Thymus (tissue), 14 donors: ENCODE measurements around the gene DAZ4. TPM values are rescaled to one million over a fixed set of nuclear protein-coding genes. Genes with fewer than 3 reads are reported as not detected.
"Not testable (repeated sequence)": the region's sequence is repeated elsewhere in the genome, so short reads cannot be mapped to it uniquely, and the experiment has no call there.

Experiments used
- DNase-seq, 9 donors: peaks; one replicate each; pipeline ENCODE4 v3.0.0-alpha.2; 2013; ENCODE audit warnings: low spot score in 9 of 9, low read depth in 6 of 9, missing footprints in 1 of 9
- H3K27ac ChIP-seq, 2 donors: one replicate each; pipeline ENCODE4 v1.5.1; 2013; ENCODE audit warnings: control low read depth in 1 of 2, low read depth in 1 of 2, low read length in 1 of 2, mild to moderate bottlenecking in 1 of 2, moderate library complexity in 1 of 2
- H3K27me3 ChIP-seq, 2 donors: one replicate each; pipeline ENCODE4 v1.5.1; 2013; ENCODE audit warnings: low read length in 1 of 2; ENCODE audit not compliant: control insufficient read depth in 2 of 2, insufficient read depth in 1 of 2
- H3K36me3 ChIP-seq, 2 donors: one replicate each; pipeline ENCODE4 v1.5.1; 2013; ENCODE audit warnings: low read length in 1 of 2, mild to moderate bottlenecking in 1 of 2, moderate library complexity in 1 of 2; ENCODE audit not compliant: control insufficient read depth in 2 of 2, insufficient read depth in 2 of 2
- H3K4me1 ChIP-seq, 2 donors: one replicate each; pipeline ENCODE4 v1.5.1; 2013; ENCODE audit warnings: low read length in 2 of 2; ENCODE audit not compliant: control insufficient read depth in 2 of 2, insufficient read depth in 2 of 2
- H3K4me3 ChIP-seq, 2 donors: one replicate each; pipeline ENCODE4 v1.5.1; 2013; ENCODE audit warnings: low read length in 2 of 2, control low read depth in 1 of 2, mild to moderate bottlenecking in 1 of 2
- H3K9me3 ChIP-seq, 2 donors: one replicate each; pipeline ENCODE4 v1.5.1; 2013; ENCODE audit warnings: low read length in 1 of 2, mild to moderate bottlenecking in 1 of 2; ENCODE audit not compliant: control insufficient read depth in 2 of 2, insufficient read depth in 1 of 2
- WGBS: extraction: QIAGEN DNeasy Blood & Tissue Kit; methylation state at CpG from one replicate; pipeline ENCODE4 v1.1.7; 2013; 5-methylcytosine and 5-hydroxymethylcytosine counted together
- long read RNA-seq, 10 donors: transcript quantifications; one replicate each; lab custom pipeline, GENCODE V29; 2026
- polyA plus RNA-seq: library from polyadenylated mRNA; stranded (reverse); fragments of 200-250 nt; gene quantifications from one replicate; pipeline ENCODE4 v1.2.3, GENCODE V29; 2013
- total RNA-seq: library from RNA; stranded (reverse); fragments of 120-200 nt; gene quantifications from one replicate; pipeline ENCODE4 v1.2.4, GENCODE V29; 2013
- donor health status: healthy.

The DAZ4 gene, protein sequence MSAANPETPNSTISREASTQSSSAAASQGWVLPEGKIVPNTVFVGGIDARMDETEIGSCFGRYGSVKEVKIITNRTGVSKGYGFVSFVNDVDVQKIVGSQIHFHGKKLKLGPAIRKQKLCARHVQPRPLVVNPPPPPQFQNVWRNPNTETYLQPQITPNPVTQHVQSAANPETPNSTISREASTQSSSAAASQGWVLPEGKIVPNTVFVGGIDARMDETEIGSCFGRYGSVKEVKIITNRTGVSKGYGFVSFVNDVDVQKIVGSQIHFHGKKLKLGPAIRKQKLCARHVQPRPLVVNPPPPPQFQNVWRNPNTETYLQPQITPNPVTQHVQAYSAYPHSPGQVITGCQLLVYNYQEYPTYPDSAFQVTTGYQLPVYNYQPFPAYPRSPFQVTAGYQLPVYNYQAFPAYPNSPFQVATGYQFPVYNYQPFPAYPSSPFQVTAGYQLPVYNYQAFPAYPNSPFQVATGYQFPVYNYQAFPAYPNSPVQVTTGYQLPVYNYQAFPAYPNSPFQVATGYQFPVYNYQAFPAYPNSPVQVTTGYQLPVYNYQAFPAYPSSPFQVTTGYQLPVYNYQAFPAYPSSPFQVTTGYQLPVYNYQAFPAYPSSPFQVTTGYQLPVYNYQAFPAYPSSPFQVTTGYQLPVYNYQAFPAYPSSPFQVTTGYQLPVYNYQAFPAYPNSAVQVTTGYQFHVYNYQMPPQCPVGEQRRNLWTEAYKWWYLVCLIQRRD
- total RNA-seq: not detected
- 0.07 TPM for polyA plus RNA-seq
- long read RNA-seq, donor 1: 0 reads
- long read RNA-seq, donor 2: 0 reads
- long read RNA-seq, donor 3: 0 reads
- long read RNA-seq, donor 4: 0 reads
- long read RNA-seq, donor 5: 0 reads
- long read RNA-seq, donor 6: 0 reads
- long read RNA-seq, donor 7: 0 reads
- long read RNA-seq, donor 8: 0 reads
- long read RNA-seq, donor 9: 0 reads
- long read RNA-seq, donor 10: 0 reads

DNA sequence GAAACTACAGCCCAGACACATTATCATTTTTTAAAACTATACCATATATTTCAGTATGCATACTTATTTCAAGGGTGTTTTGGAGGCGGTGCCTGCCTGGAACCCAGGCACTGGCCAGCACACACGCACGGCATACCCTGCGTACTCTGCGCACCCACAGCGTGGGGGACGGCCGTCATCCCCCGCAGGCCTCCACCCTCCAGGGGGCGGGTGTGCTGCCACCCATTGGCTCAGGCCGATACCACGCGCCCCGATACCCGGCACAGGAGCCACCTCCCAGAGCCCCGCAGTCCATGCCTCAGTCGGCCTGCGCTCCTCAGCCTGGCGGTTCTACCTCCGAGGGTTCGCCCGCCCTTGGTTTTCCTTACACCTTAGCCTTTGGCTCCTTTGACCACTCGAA is at the start of gene DAZ4:
Gene DAZ4, plus strand, starts transcription at position 301 of the 400 bp plus-strand sequence. CDS start 208 bp downstream, outside the sequence.
- not testable (repeated sequence) for DNase-seq, H3K4me1 ChIP-seq, H3K27ac ChIP-seq, H3K27me3 ChIP-seq, H3K36me3 ChIP-seq, H3K4me3 ChIP-seq, H3K9me3 ChIP-seq
- WGBS: 98% methylated on average over 10 of the region's 23 CpGs

DNA sequence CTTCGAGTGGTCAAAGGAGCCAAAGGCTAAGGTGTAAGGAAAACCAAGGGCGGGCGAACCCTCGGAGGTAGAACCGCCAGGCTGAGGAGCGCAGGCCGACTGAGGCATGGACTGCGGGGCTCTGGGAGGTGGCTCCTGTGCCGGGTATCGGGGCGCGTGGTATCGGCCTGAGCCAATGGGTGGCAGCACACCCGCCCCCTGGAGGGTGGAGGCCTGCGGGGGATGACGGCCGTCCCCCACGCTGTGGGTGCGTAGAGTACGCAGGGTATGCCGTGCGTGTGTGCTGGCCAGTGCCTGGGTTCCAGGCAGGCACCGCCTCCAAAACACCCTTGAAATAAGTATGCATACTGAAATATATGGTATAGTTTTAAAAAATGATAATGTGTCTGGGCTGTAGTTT is 20.4 kb upstream of the DAZ4 start, which contains the start of gene DAZ3:
Gene DAZ3, minus strand, starts transcription at position 101 of the 400 bp plus-strand sequence. CDS start 208 bp downstream, outside the sequence.
- not testable (repeated sequence) for H3K27ac ChIP-seq, H3K36me3 ChIP-seq, H3K27me3 ChIP-seq, DNase-seq, H3K4me3 ChIP-seq, H3K9me3 ChIP-seq, H3K4me1 ChIP-seq
- WGBS: no CpG with 5 or more reads among the region's 23 CpGs

DNA sequence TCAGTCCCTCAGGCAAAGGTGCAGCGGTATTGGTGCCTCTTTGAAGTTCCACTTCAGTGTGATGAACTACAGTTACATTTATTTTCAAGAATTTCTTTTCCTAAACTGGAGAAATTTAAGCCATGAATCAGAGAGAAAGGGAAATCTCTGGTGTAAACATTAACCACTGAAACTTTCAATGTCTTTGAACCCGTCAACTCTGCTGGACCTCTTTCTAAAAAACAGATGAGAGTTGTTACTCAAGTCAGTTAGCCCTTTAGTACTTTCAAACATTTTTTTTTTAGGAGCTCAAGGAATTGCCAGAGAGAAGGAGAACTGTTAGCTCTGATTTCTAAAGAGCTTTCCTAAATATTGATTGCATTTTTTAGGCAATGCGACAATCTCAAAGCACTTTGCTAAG is 11.9 kb upstream of the DAZ4 start:
- H3K27ac ChIP-seq, H3K36me3 ChIP-seq, H3K27me3 ChIP-seq, DNase-seq, H3K9me3 ChIP-seq, H3K4me1 ChIP-seq, H3K4me3 ChIP-seq: not testable (repeated sequence)
- WGBS: no CpG with 5 or more reads among the region's 3 CpGs

DNA sequence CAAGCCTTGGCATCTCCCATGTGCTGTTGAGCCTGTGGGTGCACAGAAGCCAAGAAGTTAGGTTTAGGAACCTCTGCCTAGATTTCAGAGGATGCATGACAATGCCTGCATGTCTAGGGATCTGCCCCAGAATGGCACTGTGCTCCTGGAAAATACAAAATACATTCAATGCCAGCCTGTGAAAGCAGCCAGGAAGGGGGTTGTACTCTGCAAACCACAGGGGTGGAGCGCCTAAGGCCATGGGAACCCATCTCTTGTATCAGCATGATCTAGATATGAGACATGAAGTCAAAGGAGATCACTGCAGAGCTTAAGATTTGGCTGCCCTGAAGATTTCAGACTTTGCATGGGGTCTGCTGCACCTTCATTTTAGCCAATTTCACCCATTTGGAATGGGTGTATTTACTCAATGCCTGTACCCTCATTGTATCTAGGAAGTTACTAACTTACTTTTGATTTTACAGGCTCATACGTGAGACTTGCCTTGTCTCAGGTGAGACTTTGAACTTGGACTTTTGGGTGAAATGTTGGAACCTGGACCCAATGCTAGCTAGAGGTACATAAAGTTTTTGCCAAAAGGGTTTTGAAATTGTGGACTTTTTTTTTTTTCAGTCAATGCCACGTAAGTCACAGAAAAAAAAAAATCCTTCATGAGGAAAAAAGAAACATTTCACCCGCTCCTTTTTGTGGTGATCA is 9.4 kb upstream of the DAZ4 start:
- not testable (repeated sequence) for H3K4me3 ChIP-seq, H3K27ac ChIP-seq, H3K36me3 ChIP-seq, H3K9me3 ChIP-seq, H3K4me1 ChIP-seq, DNase-seq, H3K27me3 ChIP-seq
- 45% methylated on average over 1 of the region's 4 CpGs for WGBS

DNA sequence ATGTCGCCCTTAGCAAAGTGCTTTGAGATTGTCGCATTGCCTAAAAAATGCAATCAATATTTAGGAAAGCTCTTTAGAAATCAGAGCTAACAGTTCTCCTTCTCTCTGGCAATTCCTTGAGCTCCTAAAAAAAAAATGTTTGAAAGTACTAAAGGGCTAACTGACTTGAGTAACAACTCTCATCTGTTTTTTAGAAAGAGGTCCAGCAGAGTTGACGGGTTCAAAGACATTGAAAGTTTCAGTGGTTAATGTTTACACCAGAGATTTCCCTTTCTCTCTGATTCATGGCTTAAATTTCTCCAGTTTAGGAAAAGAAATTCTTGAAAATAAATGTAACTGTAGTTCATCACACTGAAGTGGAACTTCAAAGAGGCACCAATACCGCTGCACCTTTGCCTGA is 8.7 kb upstream of the DAZ4 start:
- H3K9me3 ChIP-seq, H3K36me3 ChIP-seq, H3K27me3 ChIP-seq, H3K4me1 ChIP-seq, H3K4me3 ChIP-seq, DNase-seq, H3K27ac ChIP-seq: not testable (repeated sequence)
- no CpG with 5 or more reads among the region's 4 CpGs for WGBS

Other genes with a start within 250 kb of the DAZ4 start
- not detected for gene BPY2B, start 215.9 kb upstream of the DAZ4 start, total RNA-seq
- not detected for gene BPY2B, start 215.9 kb upstream of the DAZ4 start, polyA plus RNA-seq
- gene DAZ3, start 20.5 kb upstream of the DAZ4 start, total RNA-seq: not detected
- not detected for gene DAZ3, start 20.5 kb upstream of the DAZ4 start, polyA plus RNA-seq
- gene BPY2C, start 218.2 kb downstream of the DAZ4 start, total RNA-seq: not detected
- not detected for gene BPY2C, start 218.2 kb downstream of the DAZ4 start, polyA plus RNA-seq